ENCODE results near the gene HOGA1.
"Not testable (repeated sequence)": the region's sequence is repeated elsewhere in the genome, so short reads cannot be mapped to it uniquely, and the experiment has no call there.

- TF ChIP-seq, protein P1, sequence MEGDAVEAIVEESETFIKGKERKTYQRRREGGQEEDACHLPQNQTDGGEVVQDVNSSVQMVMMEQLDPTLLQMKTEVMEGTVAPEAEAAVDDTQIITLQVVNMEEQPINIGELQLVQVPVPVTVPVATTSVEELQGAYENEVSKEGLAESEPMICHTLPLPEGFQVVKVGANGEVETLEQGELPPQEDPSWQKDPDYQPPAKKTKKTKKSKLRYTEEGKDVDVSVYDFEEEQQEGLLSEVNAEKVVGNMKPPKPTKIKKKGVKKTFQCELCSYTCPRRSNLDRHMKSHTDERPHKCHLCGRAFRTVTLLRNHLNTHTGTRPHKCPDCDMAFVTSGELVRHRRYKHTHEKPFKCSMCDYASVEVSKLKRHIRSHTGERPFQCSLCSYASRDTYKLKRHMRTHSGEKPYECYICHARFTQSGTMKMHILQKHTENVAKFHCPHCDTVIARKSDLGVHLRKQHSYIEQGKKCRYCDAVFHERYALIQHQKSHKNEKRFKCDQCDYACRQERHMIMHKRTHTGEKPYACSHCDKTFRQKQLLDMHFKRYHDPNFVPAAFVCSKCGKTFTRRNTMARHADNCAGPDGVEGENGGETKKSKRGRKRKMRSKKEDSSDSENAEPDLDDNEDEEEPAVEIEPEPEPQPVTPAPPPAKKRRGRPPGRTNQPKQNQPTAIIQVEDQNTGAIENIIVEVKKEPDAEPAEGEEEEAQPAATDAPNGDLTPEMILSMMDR (IDR thresholded peaks at IDR 0.05; ENCODE audit: extremely low read depth in 1 of 2, insufficient read depth in 1 of 2, low read depth in 1 of 2, low read length in 2 of 2): not testable (repeated sequence)
- TF ChIP-seq JUN (IDR thresholded peaks at IDR 0.05; ENCODE audit: borderline replicate concordance, insufficient read depth, insufficient read length, low read depth): not testable (repeated sequence)
Observed at GRCh38 chr10:97554336-97554735, 29.9 kb upstream of the HOGA1 start.
